HL-60 (cell line): Measurements from ENCODE around the gene AKR1D1.
"Not testable (repeated sequence)": the region's sequence is repeated elsewhere in the genome, so short reads cannot be mapped to it uniquely, and the experiment has no call there.

ENCODE experiments used
- CTCF ChIP-seq: IDR thresholded peaks from one replicate; pipeline ENCODE4 v1.5.1; 2011; ENCODE audit warnings: low read length, control low read depth, inconsistent platforms; ENCODE audit not compliant: insufficient read depth
- POLR2AphosphoS5 ChIP-seq: IDR thresholded peaks from 2 replicates; pipeline ENCODE4 v1.6.1; 2012; ENCODE audit warnings: low read depth

- TF ChIP-seq CTCF, POLR2AphosphoS5: not testable (repeated sequence)
Observed at GRCh38 chr7:138091840-138092239, 15.6 kb downstream of the AKR1D1 start.
